ENCODE data around the gene FGD5.
A peak's percentile ranks its signal among the peaks of the same experiment; 100 is the strongest.

The FGD5 gene

DNA sequence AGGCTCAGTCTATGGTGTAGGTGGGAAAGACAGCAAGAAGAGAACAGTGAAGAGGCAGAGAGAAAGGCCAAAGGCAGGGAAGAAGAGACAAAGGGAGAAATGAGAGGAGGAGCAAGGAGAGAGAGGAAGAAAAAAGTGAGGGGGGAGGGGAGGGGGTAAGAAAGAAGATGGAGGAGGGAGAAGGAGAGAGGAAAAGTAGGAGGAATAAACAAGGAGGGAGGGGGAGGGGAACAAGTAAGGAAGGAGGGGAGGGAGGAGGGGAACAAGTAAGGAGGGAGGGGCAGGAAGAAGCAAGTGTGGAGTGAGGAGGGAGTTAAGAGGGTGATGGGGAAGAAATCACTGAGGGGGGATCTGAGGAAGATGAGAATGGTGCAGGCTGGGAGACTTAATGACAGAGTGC lies 45.5 kb upstream of the FGD5 start:
- TF ChIP-seq CTCF (IDR thresholded peaks at IDR 0.05; ENCODE audit: low read depth, low read length): no peak
- no peak overlapping the region for H3K4me3 ChIP-seq (ENCODE audit: low read depth, low read length)

DNA sequence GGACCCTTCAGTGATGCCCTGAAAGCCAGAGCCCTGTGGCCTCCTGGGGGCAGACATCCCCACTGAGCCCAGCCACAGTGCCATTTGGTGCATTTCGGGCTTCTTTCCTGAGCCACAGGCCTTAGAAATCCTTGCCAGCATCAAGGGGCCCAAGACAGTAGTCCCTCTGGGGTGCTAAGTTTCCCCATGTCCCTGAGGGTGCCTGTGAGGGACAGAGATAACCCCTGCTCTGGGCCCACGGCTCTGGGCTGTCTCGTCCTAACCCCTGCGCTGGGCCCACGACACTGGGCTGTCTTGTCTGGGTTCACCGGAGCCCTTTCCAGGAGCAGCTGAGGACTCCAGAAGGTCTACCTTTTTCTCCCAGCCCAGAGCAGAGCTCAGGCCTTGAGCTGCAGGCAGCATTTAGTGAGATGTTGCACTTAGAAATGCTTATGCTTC lies 45.1 kb upstream of the FGD5 start:
- H3K4me3 ChIP-seq (ENCODE audit: low read depth, low read length): no peak overlapping the region
- TF ChIP-seq CTCF (IDR thresholded peaks at IDR 0.05; ENCODE audit: low read depth, low read length): no peak

DNA sequence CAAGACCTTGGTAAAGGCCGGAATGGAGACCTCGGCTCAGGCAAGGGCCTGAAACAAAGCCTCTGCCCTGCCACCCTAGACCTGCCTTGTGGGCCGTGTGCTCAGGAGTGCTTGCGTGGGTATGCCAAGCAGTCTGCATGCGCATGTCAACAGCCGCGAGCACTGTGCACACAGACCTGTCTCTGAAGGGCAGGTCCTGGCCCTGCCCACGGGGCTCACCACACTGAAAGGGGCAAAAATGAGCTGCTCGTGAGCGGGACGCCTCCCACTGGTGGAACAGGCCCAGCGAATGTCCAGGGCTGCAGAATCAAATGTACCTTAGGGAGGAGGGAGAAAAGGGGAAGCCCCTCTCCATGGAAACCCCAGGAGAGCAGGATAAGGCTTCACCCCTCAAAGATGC lies 44.3 kb upstream of the FGD5 start:
- no peak overlapping the region for H3K4me3 ChIP-seq (ENCODE audit: low read depth, low read length)
- TF ChIP-seq CTCF (IDR thresholded peaks at IDR 0.05; ENCODE audit: low read depth, low read length): no peak

- no peak for TF ChIP-seq CTCF (IDR thresholded peaks at IDR 0.05; ENCODE audit: low read depth, low read length)
- H3K4me3 ChIP-seq (ENCODE audit: low read depth, low read length): no peak overlapping the region
Observed at GRCh38 chr3:14775011-14775410, 43.8 kb upstream of the FGD5 start.

- no peak overlapping the region for H3K4me3 ChIP-seq (ENCODE audit: low read depth, low read length)
- no peak for TF ChIP-seq CTCF (IDR thresholded peaks at IDR 0.05; ENCODE audit: low read depth, low read length)
Observed at GRCh38 chr3:14775563-14775962, 43.2 kb upstream of the FGD5 start.

GRCh38 chr3:14779069-14779685 lies 39.6 kb upstream of the FGD5 start:
- no peak for TF ChIP-seq CTCF (IDR thresholded peaks at IDR 0.05; ENCODE audit: low read depth, low read length)
- no peak overlapping the region for H3K4me3 ChIP-seq (ENCODE audit: low read depth, low read length)

GRCh38 chr3:14780927-14781507 lies 37.7 kb upstream of the FGD5 start:
- H3K4me3 ChIP-seq (ENCODE audit: low read depth, low read length): no peak overlapping the region
- TF ChIP-seq CTCF (IDR thresholded peaks at IDR 0.05; ENCODE audit: low read depth, low read length): peak; percentile 67

All from WI38 (cell line).